K562 treated with DMSO at 1 percent for 24 hours (cell line): ENCODE results near the gene PCCB. TPM values are rescaled to one million over a fixed set of nuclear protein-coding genes. Genes with fewer than 3 reads are reported as not detected.

ENCODE experiments used
- total RNA-seq: library from RNA; unstranded; fragments of 300-600 nt; gene quantifications from 2 replicates; pipeline ENCODE4 v1.2.3, GENCODE V29; 2022; ENCODE audit warnings: low read depth; ENCODE audit not compliant: insufficient read depth

PCCB gene
- 61.2 and 68.3 TPM in 2 replicates for total RNA-seq

DNA sequence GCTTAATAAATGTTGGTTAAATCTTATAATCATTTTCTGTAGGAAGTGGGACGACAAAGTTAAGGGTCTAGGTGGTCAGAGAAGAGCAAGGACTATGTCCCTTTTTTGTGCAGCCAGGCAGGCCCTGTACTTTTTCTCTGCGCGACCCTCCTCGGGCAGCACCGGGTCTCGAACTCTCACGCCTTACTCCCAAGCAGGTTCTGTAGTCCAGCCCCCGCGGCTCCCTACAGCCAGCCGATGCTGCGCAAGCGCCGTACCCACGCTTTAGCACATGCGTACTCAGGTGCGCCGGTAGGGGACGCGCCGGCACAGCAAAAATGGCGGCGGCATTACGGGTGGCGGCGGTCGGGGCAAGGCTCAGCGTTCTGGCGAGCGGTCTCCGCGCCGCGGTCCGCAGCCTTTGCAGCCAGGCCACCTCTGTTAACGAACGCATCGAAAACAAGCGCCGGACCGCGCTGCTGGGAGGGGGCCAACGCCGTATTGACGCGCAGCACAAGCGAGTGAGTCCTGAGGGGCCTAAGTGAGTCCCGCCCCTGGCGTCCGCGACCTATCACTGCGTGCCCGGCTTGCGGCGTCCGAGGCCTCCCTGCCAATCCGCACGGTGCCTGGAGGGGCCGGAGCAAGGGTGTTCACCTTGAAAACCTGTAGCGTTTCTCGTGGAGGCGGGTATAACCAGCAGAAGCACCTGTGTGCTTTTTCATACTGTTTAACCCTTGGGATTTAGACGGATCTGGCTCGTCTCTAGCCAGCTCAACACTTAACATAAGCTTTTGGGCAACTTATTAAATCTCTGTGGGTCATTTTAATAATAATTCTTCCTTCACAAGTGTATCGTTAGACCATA lies at the start of gene PCCB:
TSS of gene PCCB (plus strand) at position 282 of the 844 bp plus-strand sequence. CDS start at position 318, 36 bp downstream.

Other genes with a start within 250 kb of the PCCB start
- 7.6 and 8.9 TPM in 2 replicates for gene MSL2, start 54.0 kb upstream of the PCCB start, total RNA-seq